ENCODE data around the gene SEMA6B.

Gene SEMA6B

DNA sequence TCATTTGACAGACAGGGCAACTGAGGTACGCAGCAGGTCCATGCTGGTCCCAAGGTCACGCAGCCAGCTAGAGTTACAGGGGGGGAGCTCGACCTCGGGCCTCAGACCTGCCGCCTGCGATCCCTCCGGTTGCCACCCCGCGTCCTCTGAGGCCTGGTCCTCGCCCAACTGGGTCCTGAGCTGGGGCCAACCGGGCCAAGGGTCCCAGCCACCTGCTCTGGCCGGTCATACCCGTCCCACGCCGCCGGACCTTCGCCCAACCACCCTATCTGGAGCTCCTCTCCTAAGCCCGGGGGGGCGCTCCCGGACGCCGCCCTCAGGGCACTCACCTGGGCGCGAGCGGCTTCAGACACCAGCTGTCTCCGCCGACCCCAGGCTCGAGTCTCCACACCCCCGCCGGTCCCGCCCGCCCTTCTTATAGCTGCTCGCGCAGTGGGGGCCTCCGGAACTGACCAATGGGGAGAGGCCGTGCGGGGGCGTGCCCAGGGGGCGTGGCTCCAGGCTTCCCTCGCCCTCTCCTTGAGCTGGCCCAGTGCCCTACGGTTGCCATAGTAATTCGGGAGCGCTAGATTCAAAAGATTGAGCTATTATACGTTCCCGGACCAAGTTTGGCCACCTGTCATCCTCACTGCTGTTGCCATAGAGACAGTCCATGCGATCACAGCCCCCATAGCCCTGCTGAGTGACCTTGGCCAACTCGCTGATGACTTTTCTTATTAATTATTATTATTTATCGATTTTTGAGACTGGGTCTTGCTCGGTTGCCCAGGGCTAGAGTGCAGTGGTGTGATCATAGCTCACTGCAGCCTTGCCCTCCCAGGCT lies 24.4 kb downstream of the SEMA6B start, which contains the start of gene PLIN5 (continued):
- TF ChIP-seq ZNF19 (tag by site-specific recombination; IDR thresholded peaks at IDR 0.05; ENCODE audit: low read depth): no peak
- TF ChIP-seq BCL11A (tag by site-specific recombination; IDR thresholded peaks at IDR 0.05; ENCODE audit: low read depth): peak; percentile 50; the same call in 1 of the 2 replicates
- peak; percentile 87; the same call in 1 of the 2 replicates for TF ChIP-seq KLF1 (tag by site-specific recombination; IDR thresholded peaks at IDR 0.05)
- no peak for TF ChIP-seq SETDB1 (IDR thresholded peaks at IDR 0.05; ENCODE audit: insufficient read length, low read length)
- TF ChIP-seq GLI2 (tag by site-specific recombination; IDR thresholded peaks at IDR 0.05; ENCODE audit: borderline replicate concordance, low read depth): no peak
- no peak for TF ChIP-seq ZNF777 (tag by site-specific recombination; IDR thresholded peaks at IDR 0.05; ENCODE audit: borderline replicate concordance)
- TF ChIP-seq ZNF138 (tag by site-specific recombination; IDR thresholded peaks at IDR 0.05; ENCODE audit: borderline replicate concordance): no peak

DNA sequence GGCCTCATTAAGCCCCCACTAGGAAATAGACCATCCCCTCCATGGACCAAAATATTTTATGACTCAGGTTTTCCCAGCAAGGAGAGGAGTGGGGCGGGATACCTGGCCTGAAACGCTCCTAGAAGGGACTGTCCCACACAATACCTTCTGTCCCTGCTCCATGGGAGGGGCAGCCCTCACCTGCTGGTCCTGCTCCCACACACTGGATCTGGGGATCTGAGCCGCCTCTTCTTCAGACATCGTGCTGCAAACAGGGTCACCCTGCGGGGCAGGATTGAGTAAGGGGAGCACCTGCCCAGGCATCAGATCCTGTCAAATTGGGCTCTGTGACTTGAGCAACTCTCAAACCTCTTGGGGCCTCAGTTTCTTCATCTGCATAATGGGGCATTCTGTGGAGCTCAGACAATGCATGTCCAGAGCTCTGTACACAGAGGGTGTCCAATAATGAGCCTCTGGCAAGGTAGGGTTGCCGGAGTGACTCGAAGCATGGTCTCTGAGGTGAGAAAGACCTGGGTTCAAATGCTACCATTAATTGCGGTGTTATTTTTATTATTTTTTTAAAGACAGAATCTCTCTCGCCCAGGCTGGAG lies 25.6 kb downstream of the SEMA6B start:
- CTCF ChIA-PET: interaction anchor here (0.8 to 4.4 kb wide), 5 partner anchors 9 to 36 kb away, joined by 4 to 72 read pairs (median 5); no protein-coding TSS in a partner anchor
- Histone ChIP-seq H3K36me3 (ENCODE audit: control insufficient read depth in 2 of 2, insufficient read depth in 1 of 2, low read length in 2 of 2) (no peaks in the 10 kb centered on the region), H3K27ac (ENCODE audit: extremely low read depth, low read depth, low read length) (no peak overlapping the region), H3K4me3 (ENCODE audit: low read depth, low read length) (no peak overlapping the region), H3K9me3 (ENCODE audit: control insufficient read depth, insufficient read depth, low read depth, low read length) (no peaks in the 10 kb centered on the region), H3K4me1 (ENCODE audit: control insufficient read depth, insufficient read depth, low read length) (no peaks in the 10 kb centered on the region)
- TF ChIP-seq, protein P1, sequence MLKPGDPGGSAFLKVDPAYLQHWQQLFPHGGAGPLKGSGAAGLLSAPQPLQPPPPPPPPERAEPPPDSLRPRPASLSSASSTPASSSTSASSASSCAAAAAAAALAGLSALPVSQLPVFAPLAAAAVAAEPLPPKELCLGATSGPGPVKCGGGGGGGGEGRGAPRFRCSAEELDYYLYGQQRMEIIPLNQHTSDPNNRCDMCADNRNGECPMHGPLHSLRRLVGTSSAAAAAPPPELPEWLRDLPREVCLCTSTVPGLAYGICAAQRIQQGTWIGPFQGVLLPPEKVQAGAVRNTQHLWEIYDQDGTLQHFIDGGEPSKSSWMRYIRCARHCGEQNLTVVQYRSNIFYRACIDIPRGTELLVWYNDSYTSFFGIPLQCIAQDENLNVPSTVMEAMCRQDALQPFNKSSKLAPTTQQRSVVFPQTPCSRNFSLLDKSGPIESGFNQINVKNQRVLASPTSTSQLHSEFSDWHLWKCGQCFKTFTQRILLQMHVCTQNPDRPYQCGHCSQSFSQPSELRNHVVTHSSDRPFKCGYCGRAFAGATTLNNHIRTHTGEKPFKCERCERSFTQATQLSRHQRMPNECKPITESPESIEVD (tag by site-specific recombination; IDR thresholded peaks at IDR 0.05): no peak
- TF ChIP-seq, protein P2, sequence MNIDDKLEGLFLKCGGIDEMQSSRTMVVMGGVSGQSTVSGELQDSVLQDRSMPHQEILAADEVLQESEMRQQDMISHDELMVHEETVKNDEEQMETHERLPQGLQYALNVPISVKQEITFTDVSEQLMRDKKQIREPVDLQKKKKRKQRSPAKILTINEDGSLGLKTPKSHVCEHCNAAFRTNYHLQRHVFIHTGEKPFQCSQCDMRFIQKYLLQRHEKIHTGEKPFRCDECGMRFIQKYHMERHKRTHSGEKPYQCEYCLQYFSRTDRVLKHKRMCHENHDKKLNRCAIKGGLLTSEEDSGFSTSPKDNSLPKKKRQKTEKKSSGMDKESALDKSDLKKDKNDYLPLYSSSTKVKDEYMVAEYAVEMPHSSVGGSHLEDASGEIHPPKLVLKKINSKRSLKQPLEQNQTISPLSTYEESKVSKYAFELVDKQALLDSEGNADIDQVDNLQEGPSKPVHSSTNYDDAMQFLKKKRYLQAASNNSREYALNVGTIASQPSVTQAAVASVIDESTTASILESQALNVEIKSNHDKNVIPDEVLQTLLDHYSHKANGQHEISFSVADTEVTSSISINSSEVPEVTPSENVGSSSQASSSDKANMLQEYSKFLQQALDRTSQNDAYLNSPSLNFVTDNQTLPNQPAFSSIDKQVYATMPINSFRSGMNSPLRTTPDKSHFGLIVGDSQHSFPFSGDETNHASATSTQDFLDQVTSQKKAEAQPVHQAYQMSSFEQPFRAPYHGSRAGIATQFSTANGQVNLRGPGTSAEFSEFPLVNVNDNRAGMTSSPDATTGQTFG (tag by site-specific recombination; IDR thresholded peaks at IDR 0.05; ENCODE audit: borderline replicate concordance): no peak
- no peak for TF ChIP-seq ZNF48 (tag by site-specific recombination; IDR thresholded peaks at IDR 0.05)
- TF ChIP-seq ZNF677 (tag by site-specific recombination; IDR thresholded peaks at IDR 0.05): no peak
- TF ChIP-seq WT1 (tag by site-specific recombination; IDR thresholded peaks at IDR 0.05): no peak
- no peak for TF ChIP-seq SCRT2 (tag by site-specific recombination; IDR thresholded peaks at IDR 0.05)
- TF ChIP-seq ZNF664 (tag by site-specific recombination; IDR thresholded peaks at IDR 0.05): no peak
- TF ChIP-seq, protein P3, sequence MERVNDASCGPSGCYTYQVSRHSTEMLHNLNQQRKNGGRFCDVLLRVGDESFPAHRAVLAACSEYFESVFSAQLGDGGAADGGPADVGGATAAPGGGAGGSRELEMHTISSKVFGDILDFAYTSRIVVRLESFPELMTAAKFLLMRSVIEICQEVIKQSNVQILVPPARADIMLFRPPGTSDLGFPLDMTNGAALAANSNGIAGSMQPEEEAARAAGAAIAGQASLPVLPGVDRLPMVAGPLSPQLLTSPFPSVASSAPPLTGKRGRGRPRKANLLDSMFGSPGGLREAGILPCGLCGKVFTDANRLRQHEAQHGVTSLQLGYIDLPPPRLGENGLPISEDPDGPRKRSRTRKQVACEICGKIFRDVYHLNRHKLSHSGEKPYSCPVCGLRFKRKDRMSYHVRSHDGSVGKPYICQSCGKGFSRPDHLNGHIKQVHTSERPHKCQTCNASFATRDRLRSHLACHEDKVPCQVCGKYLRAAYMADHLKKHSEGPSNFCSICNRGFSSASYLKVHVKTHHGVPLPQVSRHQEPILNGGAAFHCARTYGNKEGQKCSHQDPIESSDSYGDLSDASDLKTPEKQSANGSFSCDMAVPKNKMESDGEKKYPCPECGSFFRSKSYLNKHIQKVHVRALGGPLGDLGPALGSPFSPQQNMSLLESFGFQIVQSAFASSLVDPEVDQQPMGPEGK (tag by site-specific recombination; IDR thresholded peaks at IDR 0.05): no peak
- TF ChIP-seq ZNF112 (tag by site-specific recombination; IDR thresholded peaks at IDR 0.05): no peak
- no peak for TF ChIP-seq GLIS2 (tag by site-specific recombination; IDR thresholded peaks at IDR 0.05)
- no peak for TF ChIP-seq KLF7 (tag by site-specific recombination; IDR thresholded peaks at IDR 0.05; ENCODE audit: borderline replicate concordance)
- no peak for TF ChIP-seq ZNF341 (tag by site-specific recombination; IDR thresholded peaks at IDR 0.05; ENCODE audit: low read depth)
- POLR2A ChIA-PET: no interaction called here

Data from HEK293 (cell line).